ENCODE data around the gene MLLT1.

The MLLT1 gene

GRCh38 chr19:6221878-6222746, 57.7 kb downstream of the MLLT1 start:
- POLR2A ChIA-PET, result no interaction called here
- TF ChIP-seq L3MBTL2 (conservative IDR thresholded peaks at IDR 0.05), result no peak
- TF ChIP-seq PKNOX1 (IDR thresholded peaks at IDR 0.05), result no peak
- no peak for TF ChIP-seq LEF1 (IDR thresholded peaks at IDR 0.05; ENCODE audit: borderline replicate concordance)
- TF ChIP-seq SUZ12 (IDR thresholded peaks at IDR 0.05), result no peak
- TF ChIP-seq ZNF384 (IDR thresholded peaks at IDR 0.05), result no peak
- TF ChIP-seq ARNT (IDR thresholded peaks at IDR 0.05), result no peak
- TF ChIP-seq FOXA1 (IDR thresholded peaks at IDR 0.05), result no peak
- TF ChIP-seq NFRKB (IDR thresholded peaks at IDR 0.05), result no peak
- TF ChIP-seq CTBP1 (IDR thresholded peaks at IDR 0.05; ENCODE audit: borderline replicate concordance), result no peak
- TF ChIP-seq BHLHE40 (IDR thresholded peaks at IDR 0.05; ENCODE audit: borderline replicate concordance), result no peak
- TF ChIP-seq FOXM1 (IDR thresholded peaks at IDR 0.05; ENCODE audit: borderline replicate concordance), result no peak
- TF ChIP-seq TARDBP (IDR thresholded peaks at IDR 0.05), result no peak
- TF ChIP-seq FOXK2 (IDR thresholded peaks at IDR 0.05), result no peak
- no peak for TF ChIP-seq HDGF (IDR thresholded peaks at IDR 0.05; ENCODE audit: borderline replicate concordance)
- TF ChIP-seq ELF4 (IDR thresholded peaks at IDR 0.05), result no peak
- TF ChIP-seq SP1 (IDR thresholded peaks at IDR 0.05), result no peak
- CTCF ChIA-PET, result interaction anchor here (0.6 kb wide), 1 partner anchor 33 kb away, joined by 3 read pairs; no protein-coding TSS in a partner anchor
- DNase-seq (ENCODE audit: extremely low spot score), result no peak

- TF ChIP-seq TARDBP (IDR thresholded peaks at IDR 0.05) (no peak), HDGF (IDR thresholded peaks at IDR 0.05; ENCODE audit: borderline replicate concordance) (no peak), SUZ12 (IDR thresholded peaks at IDR 0.05) (no peak), FOXA1 (IDR thresholded peaks at IDR 0.05) (no peak), FOXK2 (IDR thresholded peaks at IDR 0.05) (no peak), PKNOX1 (IDR thresholded peaks at IDR 0.05) (no peak), CTBP1 (IDR thresholded peaks at IDR 0.05; ENCODE audit: borderline replicate concordance) (no peak), ELF4 (IDR thresholded peaks at IDR 0.05) (no peak), L3MBTL2 (conservative IDR thresholded peaks at IDR 0.05) (no peak), BHLHE40 (IDR thresholded peaks at IDR 0.05; ENCODE audit: borderline replicate concordance) (no peak), LEF1 (IDR thresholded peaks at IDR 0.05; ENCODE audit: borderline replicate concordance) (no peak)
- ChIA-PET CTCF (no interaction called here), POLR2A (no interaction called here)
- no peak for DNase-seq (ENCODE audit: extremely low spot score)
Observed at GRCh38 chr19:6221220-6221877, 58.4 kb downstream of the MLLT1 start.

GRCh38 chr19:6220385-6221191, 59.2 kb downstream of the MLLT1 start:
- CTCF ChIA-PET, result interaction anchor here (0.6 kb wide), 1 partner anchor 25 kb away, joined by 3 read pairs; no protein-coding TSS in a partner anchor
- POLR2A ChIA-PET, result no interaction called here
- no peak for TF ChIP-seq ZNF384 (IDR thresholded peaks at IDR 0.05)
- TF ChIP-seq HDGF (IDR thresholded peaks at IDR 0.05; ENCODE audit: borderline replicate concordance), result no peak
- TF ChIP-seq NFRKB (IDR thresholded peaks at IDR 0.05), result no peak
- no peak for TF ChIP-seq LEF1 (IDR thresholded peaks at IDR 0.05; ENCODE audit: borderline replicate concordance)
- no peak for TF ChIP-seq FOXM1 (IDR thresholded peaks at IDR 0.05; ENCODE audit: borderline replicate concordance)
- no peak for TF ChIP-seq FOXA1 (IDR thresholded peaks at IDR 0.05)
- no peak for TF ChIP-seq TARDBP (IDR thresholded peaks at IDR 0.05)
- no peak for TF ChIP-seq CTBP1 (IDR thresholded peaks at IDR 0.05; ENCODE audit: borderline replicate concordance)
- no peak for TF ChIP-seq FOXK2 (IDR thresholded peaks at IDR 0.05)
- TF ChIP-seq BHLHE40 (IDR thresholded peaks at IDR 0.05; ENCODE audit: borderline replicate concordance), result no peak
- no peak for TF ChIP-seq ELF4 (IDR thresholded peaks at IDR 0.05)
- TF ChIP-seq SP1 (IDR thresholded peaks at IDR 0.05), result no peak
- TF ChIP-seq SUZ12 (IDR thresholded peaks at IDR 0.05), result no peak
- TF ChIP-seq L3MBTL2 (conservative IDR thresholded peaks at IDR 0.05), result no peak
- TF ChIP-seq PKNOX1 (IDR thresholded peaks at IDR 0.05), result no peak
- no peak for TF ChIP-seq ARNT (IDR thresholded peaks at IDR 0.05)

GRCh38 chr19:6219586-6220290, 60.0 kb downstream of the MLLT1 start:
- ChIA-PET CTCF (interaction anchor here (0.6 kb wide), 1 partner anchor 25 kb away, joined by 3 read pairs; no protein-coding TSS in a partner anchor), POLR2A (no interaction called here)
- DNase-seq (ENCODE audit: extremely low spot score), result no peak
- TF ChIP-seq SUZ12 (IDR thresholded peaks at IDR 0.05), result no peak
- TF ChIP-seq FOXM1 (IDR thresholded peaks at IDR 0.05; ENCODE audit: borderline replicate concordance), result no peak
- no peak for TF ChIP-seq ZNF384 (IDR thresholded peaks at IDR 0.05)
- TF ChIP-seq PKNOX1 (IDR thresholded peaks at IDR 0.05), result no peak
- TF ChIP-seq SP1 (IDR thresholded peaks at IDR 0.05), result no peak
- no peak for TF ChIP-seq LEF1 (IDR thresholded peaks at IDR 0.05; ENCODE audit: borderline replicate concordance)
- TF ChIP-seq NFRKB (IDR thresholded peaks at IDR 0.05), result no peak
- TF ChIP-seq HDGF (IDR thresholded peaks at IDR 0.05; ENCODE audit: borderline replicate concordance), result no peak
- no peak for TF ChIP-seq CTBP1 (IDR thresholded peaks at IDR 0.05; ENCODE audit: borderline replicate concordance)
- no peak for TF ChIP-seq FOXA1 (IDR thresholded peaks at IDR 0.05)
- no peak for TF ChIP-seq FOXK2 (IDR thresholded peaks at IDR 0.05)
- TF ChIP-seq ARNT (IDR thresholded peaks at IDR 0.05), result no peak
- TF ChIP-seq L3MBTL2 (conservative IDR thresholded peaks at IDR 0.05), result no peak

More at GRCh38 chr19:6220385-6221191, 59.2 kb downstream of the MLLT1 start:
- DNase-seq (ENCODE audit: extremely low spot score), result no peak
